Measurements from ENCODE around the gene TBC1D10A.

Gene TBC1D10A

DNA sequence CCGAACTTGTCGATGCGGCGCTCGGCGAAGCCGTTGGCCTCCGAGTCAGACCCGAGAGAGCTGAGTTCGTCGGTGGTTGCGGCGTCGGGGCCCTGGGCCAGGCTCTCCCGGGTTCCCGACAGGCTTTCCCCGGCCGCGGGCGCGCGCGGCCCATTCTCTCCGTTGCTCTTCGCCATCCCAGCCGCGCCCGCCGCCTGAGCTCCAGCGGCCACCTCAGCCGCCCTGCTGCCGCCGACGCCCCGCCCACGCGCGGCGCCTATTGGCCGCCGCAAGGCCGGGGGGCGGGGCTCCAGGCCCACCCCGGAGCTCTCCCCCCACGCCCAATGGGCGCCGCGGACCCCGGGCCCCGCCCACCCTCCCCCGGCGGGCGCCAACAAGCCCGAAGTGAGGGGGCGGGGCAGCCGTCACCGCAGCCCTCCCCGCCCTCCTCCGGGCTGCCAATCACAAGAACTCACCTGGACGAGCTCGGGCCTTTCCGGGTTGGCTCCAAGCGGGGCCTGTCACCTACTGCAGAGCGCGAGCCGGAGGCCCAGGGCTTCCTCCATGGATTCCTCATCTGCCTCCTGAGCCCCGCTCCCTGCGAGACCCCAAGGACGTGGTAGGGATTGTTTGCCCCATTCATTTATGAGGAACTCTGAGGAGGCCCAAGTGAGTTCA is at the start of gene TBC1D10A:
Gene TBC1D10A, minus strand, starts transcription at position 236 of the 657 bp plus-strand sequence. Its CDS starts 60 bp downstream, at position 176.
- peak; percentile 81 to 96 (median 90) for DNase-seq

DNA sequence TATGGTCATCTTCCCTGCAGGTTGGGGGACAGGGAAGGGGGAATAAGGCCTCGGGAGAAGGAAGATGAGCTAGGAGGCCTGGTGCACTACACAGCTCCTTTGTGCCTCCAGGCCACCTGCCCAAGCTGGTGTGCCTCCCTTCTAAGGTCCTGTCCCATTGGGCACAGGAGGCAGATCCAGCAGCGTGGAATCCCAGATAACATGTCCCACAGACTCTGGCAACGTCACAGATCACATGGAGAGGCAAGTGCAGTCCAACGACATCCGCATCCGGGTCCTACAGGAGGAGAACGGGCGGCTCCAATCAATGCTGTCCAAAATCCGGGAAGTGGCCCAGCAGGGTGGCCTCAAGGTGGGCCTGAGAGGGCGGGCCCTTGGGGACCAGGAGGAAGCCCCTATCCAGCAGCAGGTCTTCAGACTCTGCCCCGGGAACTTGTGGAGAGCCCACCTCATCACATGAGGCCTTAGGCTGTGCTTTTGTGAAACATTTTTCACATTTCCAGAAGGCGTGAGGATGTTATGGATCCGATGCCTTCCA is 48.6 kb upstream of the TBC1D10A start:
- no peak for DNase-seq

- DNase-seq = no peak
These were observed 46.9 kb upstream of the TBC1D10A start for GRCh38 chr22:30373331-30374325.

DNA sequence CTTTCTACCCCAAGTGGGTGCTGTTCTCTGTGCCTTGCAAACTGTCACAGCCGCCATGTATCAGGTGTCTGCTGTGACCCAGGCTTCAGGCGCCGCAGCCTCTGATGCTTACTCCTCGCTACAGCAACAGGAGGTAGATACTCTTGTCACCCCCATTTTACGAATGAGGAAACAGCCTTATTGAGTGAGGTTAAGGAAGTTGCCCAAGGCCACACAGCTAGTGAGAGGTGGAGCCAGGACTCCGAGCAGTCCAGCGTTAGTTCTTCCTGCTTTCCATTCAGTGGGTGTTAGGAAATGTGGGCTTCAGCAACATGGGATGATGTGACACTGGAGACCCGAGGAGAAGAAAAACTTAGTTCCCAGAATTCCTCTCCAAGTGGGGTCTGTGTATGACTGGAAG is 46.2 kb upstream of the TBC1D10A start:
- DNase-seq = no peak

DNA sequence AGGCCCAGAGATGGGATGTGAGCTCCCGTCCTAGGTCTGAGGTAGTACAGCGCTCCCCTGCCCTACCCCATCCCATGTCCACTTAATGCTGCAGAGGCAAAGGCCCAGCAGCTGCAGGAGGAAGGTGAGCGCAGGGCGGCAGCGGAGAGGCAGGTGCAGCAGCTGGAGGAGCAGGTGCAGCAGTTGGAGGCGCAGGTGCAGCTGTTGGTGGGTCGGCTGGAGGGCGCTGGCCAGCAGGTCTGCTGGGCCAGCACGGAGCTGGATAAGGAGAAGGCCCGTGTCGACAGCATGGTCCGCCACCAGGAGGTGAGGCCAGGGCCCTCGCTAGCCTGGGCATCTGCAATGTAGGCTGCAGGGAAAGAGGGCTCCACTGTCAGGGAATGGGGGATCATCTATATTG is 45.2 kb upstream of the TBC1D10A start:
- DNase-seq = no peak

DNA sequence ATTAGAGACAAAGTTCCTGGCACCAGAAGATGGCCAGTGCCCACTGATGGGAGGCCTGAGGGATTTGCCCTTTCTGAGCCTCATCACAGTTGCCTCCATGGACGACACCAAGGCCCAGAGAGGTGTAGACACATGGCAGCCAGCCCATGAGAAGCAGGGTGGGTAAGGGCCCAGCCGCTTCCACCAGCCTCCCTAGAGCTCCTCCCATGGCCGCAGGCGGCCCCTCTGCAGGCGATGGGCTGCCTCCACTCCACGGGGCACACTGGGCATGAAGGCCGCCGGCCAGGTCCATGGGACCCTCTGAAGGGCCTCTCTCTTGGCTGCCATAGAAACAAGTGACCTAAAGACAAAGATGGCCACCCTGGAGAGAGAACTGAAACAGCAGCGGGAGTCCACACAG is 44.6 kb upstream of the TBC1D10A start:
- DNase-seq = no peak

DNA sequence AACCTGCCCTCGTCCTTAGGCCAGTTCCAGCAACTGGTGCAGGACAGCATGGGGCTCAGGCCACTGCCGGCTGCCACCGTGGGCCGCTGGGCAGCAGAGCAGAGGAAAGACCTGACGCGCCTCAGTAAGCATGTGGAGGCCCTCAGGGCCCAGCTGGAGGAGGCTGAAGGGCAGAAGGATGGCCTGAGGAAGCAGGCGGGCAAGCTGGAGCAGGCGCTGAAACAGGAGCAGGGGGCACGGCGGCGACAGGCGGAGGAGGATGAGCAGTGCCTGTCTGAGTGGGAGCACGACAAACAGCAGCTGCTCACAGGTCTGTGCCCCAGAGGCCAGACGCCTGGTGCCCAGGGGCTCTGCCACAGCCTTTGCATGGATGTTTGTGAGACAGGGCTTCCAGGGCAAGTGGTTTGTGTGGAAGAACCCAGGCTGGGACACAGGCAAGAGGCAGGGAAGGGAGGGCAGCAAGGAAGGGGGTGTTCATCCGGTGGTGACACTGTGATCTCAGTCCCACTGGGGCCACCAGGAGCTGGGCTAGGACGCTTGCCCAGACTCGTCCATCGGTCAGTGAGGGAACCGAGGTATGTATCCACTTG is 44.0 kb upstream of the TBC1D10A start:
- no peak for DNase-seq

DNA sequence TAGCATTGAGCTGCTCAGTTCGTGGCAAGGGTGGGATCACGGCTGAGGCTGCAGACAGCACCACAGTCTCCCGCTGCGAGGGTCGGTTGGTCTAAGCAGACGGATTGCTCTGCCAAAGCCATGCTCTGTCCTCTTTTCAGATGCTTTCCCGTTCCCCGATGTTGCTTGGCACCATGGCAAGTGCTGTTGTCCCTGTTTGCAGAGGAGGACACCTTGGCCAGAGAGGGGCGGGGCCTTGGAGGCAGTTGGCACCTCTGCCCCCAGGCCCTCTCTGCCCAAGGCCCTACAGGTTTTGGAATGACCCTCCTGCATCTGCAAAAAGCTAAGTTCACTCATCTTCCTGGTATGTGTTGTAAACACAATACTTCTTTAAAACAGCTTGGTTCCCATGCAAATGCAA is 41.7 kb upstream of the TBC1D10A start:
- no peak for DNase-seq

DNA sequence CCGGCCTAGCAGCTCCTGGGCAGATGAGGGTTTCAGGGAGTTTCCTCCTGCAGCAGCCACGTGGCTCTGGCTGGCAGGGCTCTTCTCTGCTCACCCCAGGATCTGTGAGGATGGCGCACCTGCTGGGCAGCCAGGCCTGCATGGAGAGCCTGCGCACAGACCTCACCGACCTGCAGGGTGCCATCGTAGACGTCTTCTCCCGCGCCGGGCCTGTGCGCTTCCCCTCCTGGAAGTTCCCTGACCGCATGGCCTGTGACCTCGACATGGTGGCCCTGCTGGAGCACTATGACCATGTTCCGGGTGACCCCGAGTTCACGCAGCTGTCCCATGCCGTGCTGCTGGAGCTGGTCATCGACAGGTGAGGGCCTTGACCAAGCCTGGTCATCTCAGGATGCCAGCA is 39.1 kb upstream of the TBC1D10A start:
- no peak for DNase-seq

GRCh38 chr22:30362651-30363281 is 36.0 kb upstream of the TBC1D10A start:
- no peak for DNase-seq

DNA sequence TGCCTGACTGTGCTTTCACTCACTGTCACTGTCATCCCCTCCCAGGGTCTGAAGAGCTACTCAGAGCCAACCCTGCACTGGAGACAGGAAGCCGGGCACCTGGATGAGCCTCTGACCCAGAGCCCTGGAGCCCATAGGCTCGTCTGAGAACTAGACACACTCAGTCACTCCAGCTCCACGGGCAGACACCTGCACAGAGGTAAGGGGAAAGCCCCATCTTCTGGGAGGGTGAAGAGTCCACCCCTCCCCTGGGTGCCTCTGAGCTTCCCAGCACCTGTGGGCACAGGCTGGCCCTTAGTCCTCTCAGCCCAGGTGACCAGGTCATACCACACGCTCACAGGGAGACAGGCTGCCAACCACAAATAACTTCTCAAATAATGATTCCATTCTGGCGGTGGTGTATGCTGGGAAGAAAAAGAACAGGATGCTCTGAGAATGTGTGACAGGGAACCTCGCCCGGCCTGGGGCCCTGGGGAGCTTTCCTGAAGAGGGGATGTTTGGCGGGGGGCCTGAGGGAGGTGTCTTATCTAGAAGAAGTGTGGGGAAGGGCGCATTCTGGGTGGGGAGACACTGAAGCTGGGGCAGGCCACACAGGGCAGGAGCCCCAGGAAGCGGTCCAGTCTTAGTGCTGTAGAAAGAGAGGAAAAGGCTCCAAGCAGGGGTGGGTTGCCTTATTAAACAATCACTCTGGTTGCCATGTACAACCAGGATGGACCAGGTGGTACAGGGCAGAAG is 35.3 kb upstream of the TBC1D10A start:
- no peak for DNase-seq

DNA sequence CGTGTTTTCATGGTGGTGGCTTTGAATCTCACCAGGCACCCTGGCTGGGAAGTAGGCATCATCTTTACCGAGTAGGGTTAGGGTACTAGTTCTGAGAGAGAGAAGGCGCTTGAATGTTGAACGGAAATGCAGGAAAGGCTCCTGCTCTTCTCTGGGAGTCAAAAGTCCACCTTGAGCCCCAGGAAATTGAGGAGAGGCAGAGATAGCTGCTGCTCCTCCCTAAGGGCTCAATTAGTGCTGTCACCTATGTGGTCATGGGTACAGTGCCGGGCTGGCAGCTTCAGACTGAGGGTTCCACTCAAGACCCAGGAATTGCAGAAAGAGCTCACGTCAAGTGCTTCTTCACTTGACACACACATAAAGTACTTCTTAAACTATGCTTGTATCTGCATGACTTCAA is 31.8 kb upstream of the TBC1D10A start:
- DNase-seq = no peak

DNA sequence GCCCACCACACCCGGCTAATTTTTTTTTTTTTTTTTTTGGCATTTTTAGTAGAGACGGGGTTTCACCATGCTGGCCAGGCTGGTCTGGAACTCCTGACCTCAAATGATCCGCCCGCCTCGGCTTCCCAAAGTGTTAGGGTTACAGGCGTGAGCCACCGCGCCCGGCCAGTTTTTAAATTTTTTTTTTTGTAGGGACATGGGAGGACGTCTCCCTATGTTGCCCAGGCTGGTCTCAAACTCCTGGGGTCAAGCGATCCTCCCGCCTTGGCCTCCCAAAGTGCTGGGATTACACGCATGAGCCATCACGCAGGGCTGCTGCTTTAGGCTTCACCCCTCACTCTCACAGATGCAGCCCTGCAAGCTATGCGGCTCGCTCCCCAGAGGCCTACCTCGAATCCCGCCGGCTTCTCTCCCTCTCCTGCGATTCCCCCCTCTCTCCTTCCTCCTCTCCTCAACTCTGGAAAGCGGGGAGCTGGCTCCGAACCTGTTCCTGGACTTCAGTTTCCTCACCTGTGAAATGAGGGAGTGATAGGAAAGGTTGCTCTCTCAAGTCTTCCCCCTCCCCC is 31.0 kb upstream of the TBC1D10A start:
- DNase-seq = no peak

- peak in 1 of 4 experiments; percentile 38 for DNase-seq
These were observed 30.5 kb upstream of the TBC1D10A start for GRCh38 chr22:30357236-30357570.

DNA sequence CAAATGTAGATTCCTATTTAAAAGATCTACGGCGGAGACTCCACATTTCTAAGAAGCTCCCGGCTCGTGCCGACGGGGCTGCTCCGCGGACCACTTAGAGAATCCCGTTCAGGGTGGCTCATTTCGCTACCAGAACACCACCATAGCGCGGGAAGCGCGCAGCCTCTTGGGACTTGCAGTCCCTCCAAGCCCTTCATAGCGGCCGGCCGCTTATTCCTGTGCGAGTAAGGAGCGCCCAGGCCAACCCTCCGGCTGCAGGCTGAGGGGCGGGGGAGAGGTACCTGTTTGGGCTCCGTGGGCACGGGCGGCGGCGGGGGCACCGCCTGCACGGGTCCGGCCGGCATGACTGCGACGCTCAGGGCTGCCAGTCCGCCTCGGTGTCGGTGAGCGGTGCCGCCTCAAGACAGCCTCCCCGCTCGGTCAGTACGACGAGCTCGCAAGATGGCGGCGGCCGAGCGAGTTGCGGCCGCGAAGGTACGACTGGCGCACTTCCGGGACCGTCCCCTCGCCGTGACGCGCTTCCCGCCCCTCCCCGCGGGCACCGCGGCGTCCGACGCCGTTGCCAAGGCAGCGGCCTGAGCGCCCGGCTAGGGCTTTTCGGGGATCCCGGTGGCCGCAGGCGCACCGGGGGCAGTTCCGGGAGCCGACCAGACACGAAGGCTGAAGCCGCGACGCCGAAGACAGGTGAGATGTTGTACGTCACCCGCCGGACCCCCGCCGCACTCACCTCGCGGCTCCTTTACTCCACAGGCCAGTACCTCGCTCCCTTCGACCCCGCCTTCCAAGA is 29.9 kb upstream of the TBC1D10A start, which contains the start of the genes CCDC157 and SF3A1:
Gene CCDC157, plus strand, starts transcription at position 559 of the 787 bp plus-strand sequence. CDS start 8,994 bp downstream, outside the sequence.
Gene SF3A1, minus strand, starts transcription at position 446 of the 787 bp plus-strand sequence. Its CDS starts 102 bp downstream, at position 344.
- peak; percentile 74 to 81 (median 76) for DNase-seq

DNA sequence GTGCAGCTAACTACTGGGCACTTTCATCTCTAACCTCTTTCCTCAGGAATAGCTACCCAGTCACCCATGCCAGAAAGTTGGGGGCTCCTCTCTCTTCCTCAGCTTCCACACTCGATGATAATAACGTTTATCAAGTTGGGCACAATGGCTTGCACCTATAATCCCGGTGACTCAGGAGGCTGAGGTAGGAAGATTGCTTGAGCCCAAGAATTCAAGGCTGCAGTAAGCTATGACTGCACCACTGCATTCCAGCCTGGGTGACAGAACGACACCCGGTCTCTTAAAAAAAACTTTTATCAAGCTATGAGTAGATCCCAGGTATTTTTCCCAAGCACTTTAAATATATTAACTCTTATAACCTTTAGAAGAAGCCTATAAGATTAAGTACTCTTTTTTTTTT is 27.9 kb upstream of the TBC1D10A start:
- DNase-seq = no peak

DNA sequence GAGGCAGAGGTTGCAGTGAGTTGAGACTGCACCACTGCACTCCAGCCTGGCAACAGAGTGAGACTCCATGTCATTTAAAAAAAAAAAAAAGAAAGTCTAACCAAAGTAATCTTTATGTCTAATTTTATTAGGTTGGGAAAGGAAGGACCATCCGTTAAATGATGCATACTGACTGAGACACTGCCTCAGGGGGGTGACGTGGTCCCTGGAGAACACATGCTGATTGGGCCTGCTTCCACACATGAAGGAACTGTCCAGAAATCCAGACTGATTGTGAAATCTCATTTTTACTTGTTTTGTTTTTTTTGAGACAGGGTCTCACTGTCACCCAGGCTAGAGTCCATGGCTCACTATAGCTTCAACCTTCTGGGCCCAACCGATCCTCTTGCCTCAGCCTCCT is 24.5 kb upstream of the TBC1D10A start:
- no peak for DNase-seq

DNA sequence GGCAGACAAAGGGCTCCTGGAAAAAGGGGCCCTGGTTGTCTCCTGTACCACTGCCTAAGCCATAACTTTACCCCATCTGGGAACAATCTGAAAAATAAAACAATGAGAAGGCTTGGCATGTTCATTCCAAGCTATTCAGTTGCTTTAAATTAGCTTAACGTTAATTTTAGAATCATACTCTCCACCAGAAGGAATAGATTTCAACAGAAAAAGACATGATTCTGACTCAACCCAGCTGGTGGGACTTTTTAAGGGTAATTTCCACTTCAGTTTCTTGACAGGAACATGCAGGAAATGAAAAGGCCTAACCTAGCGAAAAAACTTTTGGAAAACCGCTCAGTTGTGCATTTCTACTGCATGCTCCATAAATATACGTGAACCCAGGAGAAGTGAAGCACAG is 22.1 kb upstream of the TBC1D10A start:
- no peak for DNase-seq

DNA sequence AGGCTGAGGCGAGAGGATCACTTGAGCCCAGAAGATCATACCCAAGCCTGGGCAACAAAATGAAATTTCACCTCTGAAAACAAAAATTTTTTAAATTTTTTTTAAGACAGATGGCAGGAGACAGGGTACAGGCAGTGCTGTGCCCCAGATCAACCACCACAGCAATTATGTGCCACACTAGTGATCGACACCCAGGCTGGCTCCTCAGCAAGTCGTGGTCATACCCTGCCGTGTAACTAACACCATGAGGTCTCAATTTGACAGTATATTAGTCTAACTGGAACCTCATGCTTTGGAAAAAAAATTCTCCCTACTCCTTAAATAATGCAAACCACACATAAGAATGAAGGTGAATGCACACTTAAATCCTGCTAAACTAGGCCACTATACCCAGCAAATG is 21.7 kb upstream of the TBC1D10A start:
- DNase-seq = no peak

- no peak for DNase-seq
These were observed 20.6 kb upstream of the TBC1D10A start for GRCh38 chr22:30347255-30347892.
